BJ (cell line): ENCODE data around the gene LRP1B. TPM values are rescaled to one million over a fixed set of nuclear protein-coding genes. Genes with fewer than 3 reads are reported as not detected.

Source experiments
- CTCF ChIA-PET: fragments of 350-600 bp; formaldehyde crosslinking; extraction: SDS; loops from one replicate; lab custom pipeline; 2021; ENCODE audit warnings: antibody characterized with exemption, inconsistent platforms; lab: Yijun Ruan, JAX
- POLR2A ChIA-PET: fragments of 300-600 bp; sonication (Branson Sonifier 250); formaldehyde crosslinking; extraction: SDS; loops from one replicate; lab custom pipeline; 2021; ENCODE audit warnings: antibody characterized with exemption; lab: Charles Lee
- DNase-seq: peaks from one replicate; pipeline ENCODE4 v3.0.0-alpha.2; 2011; ENCODE audit warnings: low read depth
- H3K27me3 ChIP-seq: 2 replicates; pipeline ENCODE4 v1.6.0; 2011; ENCODE audit warnings: low read length; ENCODE audit not compliant: control insufficient read depth, insufficient read depth
- H3K36me3 ChIP-seq: 2 replicates; pipeline ENCODE4 v1.5.1; 2011; ENCODE audit warnings: low read length; ENCODE audit not compliant: control insufficient read depth, insufficient read depth
- H3K4me3 ChIP-seq: 2 replicates; pipeline ENCODE4 v1.5.1; 2011; ENCODE audit warnings: low read depth, mild to moderate bottlenecking, control low read depth, low read length
- CTCF ChIP-seq: IDR thresholded peaks from 2 replicates; pipeline ENCODE4 v1.5.1; 2011; ENCODE audit warnings: low read depth, mild to moderate bottlenecking, control low read depth, inconsistent platforms, low read length, moderate library complexity; ENCODE audit not compliant: insufficient read depth
- polyA plus RNA-seq: library from polyadenylated mRNA; depleted of rRNA; stranded (reverse); fragments of >200 nt; gene quantifications from 2 replicates; pipeline ENCODE4 v1.2.3, GENCODE V29; 2011

Gene LRP1B
- polyA plus RNA-seq, 1 experiment: 0.04 TPM

- POLR2A ChIA-PET: no interaction called here
- Histone ChIP-seq H3K27me3 (no peaks in the 10 kb centered on the region), H3K36me3 (no peaks in the 10 kb centered on the region), H3K4me3 (no peak overlapping the region)
- TF ChIP-seq CTCF: no peak
- no peak for DNase-seq
- CTCF ChIA-PET: no interaction called here
These were observed 393.1 kb downstream of the LRP1B start for GRCh38 chr2:141737492-141738255.

GRCh38 chr2:141736466-141736865, 394.4 kb downstream of the LRP1B start:
- no peak for TF ChIP-seq CTCF
- no peak for DNase-seq
- Histone ChIP-seq H3K27me3 (no peaks in the 10 kb centered on the region), H3K36me3 (no peaks in the 10 kb centered on the region), H3K4me3 (no peak overlapping the region)
- POLR2A ChIA-PET: no interaction called here
- CTCF ChIA-PET: no interaction called here

- Histone ChIP-seq H3K36me3 (no peaks in the 10 kb centered on the region), H3K27me3 (no peaks in the 10 kb centered on the region), H3K4me3 (no peak overlapping the region)
- no peak for DNase-seq
- POLR2A ChIA-PET: no interaction called here
- no peak for TF ChIP-seq CTCF
- CTCF ChIA-PET: no interaction called here
These were observed 401.9 kb downstream of the LRP1B start for GRCh38 chr2:141728886-141729285.

- no peaks in the 10 kb centered on the region for H3K36me3 ChIP-seq
- no peaks in the 10 kb centered on the region for H3K27me3 ChIP-seq
- no peak for TF ChIP-seq CTCF
- H3K4me3 ChIP-seq: no peak overlapping the region
- DNase-seq: no peak
- CTCF ChIA-PET: no interaction called here
- POLR2A ChIA-PET: no interaction called here
These were observed 402.7 kb downstream of the LRP1B start for GRCh38 chr2:141728142-141728541.

- DNase-seq: no peak
- Histone ChIP-seq H3K36me3 (no peaks in the 10 kb centered on the region), H3K27me3 (no peaks in the 10 kb centered on the region), H3K4me3 (no peak overlapping the region)
- TF ChIP-seq CTCF: no peak
- POLR2A ChIA-PET: no interaction called here
- CTCF ChIA-PET: no interaction called here
These were observed 406.4 kb downstream of the LRP1B start for GRCh38 chr2:141724426-141724825.
